ENCODE measurements around the gene MRPS15. TPM values are rescaled to one million over a fixed set of nuclear protein-coding genes. Genes with fewer than 3 reads are reported as not detected.

The MRPS15 gene
- total RNA-seq, 1 experiment from 2014 or later, result 98.7 TPM

GRCh38 chr1:36481091-36481490, 16.9 kb upstream of the MRPS15 start (continued):
- TF ChIP-seq CTCF (IDR thresholded peaks at IDR 0.05 in 2 of 3, conservative IDR thresholded peaks at IDR 0.05 in 1 of 3; ENCODE audit: borderline replicate concordance in 1 of 3, insufficient read depth in 1 of 3, low read depth in 2 of 3, low read length in 2 of 3) (no peak), SIN3A (IDR thresholded peaks at IDR 0.05; ENCODE audit: low read depth) (no peak), SP1 (IDR thresholded peaks at IDR 0.05; ENCODE audit: low read depth) (no peak), EZH2 (IDR thresholded peaks at IDR 0.05) (no peak), SRF (IDR thresholded peaks at IDR 0.05; ENCODE audit: low read depth) (no peak), ZFX (IDR thresholded peaks at IDR 0.05) (no peak)

- no peak overlapping the region for H3K4me2 ChIP-seq (ENCODE audit: low read length)
- H3K9ac ChIP-seq (ENCODE audit: low read length), result no peak overlapping the region
- ChIA-PET RAD21 (ENCODE audit: low non-redundant PET in 1 of 2, low total read pairs in 2 of 2, uncharacterized antibody in 2 of 2, unreplicated experiment in 2 of 2) (no interaction called here), CTCF (no interaction called here), POLR2A (no interaction called here)
- no peaks in the 10 kb centered on the region for H3K9me3 ChIP-seq (ENCODE audit: control insufficient read depth in 1 of 2, insufficient read depth in 1 of 2, low read depth in 1 of 2, low read length in 2 of 2)
- no peaks in the 10 kb centered on the region for H3K36me3 ChIP-seq (ENCODE audit: control insufficient read depth in 1 of 2, insufficient read depth in 2 of 2, low read length in 2 of 2)
- no peak overlapping the region for H3K27ac ChIP-seq (ENCODE audit: low read depth, low read length)
- no peaks in the 10 kb centered on the region for H3K9me2 ChIP-seq (ENCODE audit: insufficient read depth)
- no TSS peak for BruUV-seq (replicated peaks)
- ATAC-seq (no peak; the same call in 1 of the 2 replicates), DNase-seq (ENCODE audit: low read depth, low spot score) (no peak)
- no peak for TF ChIP-seq TCF7L2 (IDR thresholded peaks at IDR 0.05; ENCODE audit: borderline replicate concordance, extremely low read depth, insufficient read depth, insufficient read length)
- TF ChIP-seq POLR2AphosphoS5 (IDR thresholded peaks at IDR 0.05; ENCODE audit: low read depth, low read length), result no peak
- no peak for TF ChIP-seq SRF (IDR thresholded peaks at IDR 0.05; ENCODE audit: low read depth)
- TF ChIP-seq EZH2phosphoT487 (IDR thresholded peaks at IDR 0.05; ENCODE audit: borderline replicate concordance), result no peak
- no peak for TF ChIP-seq RAD21 (IDR thresholded peaks at IDR 0.05; ENCODE audit: low read depth)
- no peak for TF ChIP-seq REST (IDR thresholded peaks at IDR 0.05; ENCODE audit: low read depth)
- TF ChIP-seq EGR1 (IDR thresholded peaks at IDR 0.05; ENCODE audit: low read depth), result no peak
- no peak for TF ChIP-seq CTCF (IDR thresholded peaks at IDR 0.05 in 2 of 3, conservative IDR thresholded peaks at IDR 0.05 in 1 of 3; ENCODE audit: borderline replicate concordance in 1 of 3, insufficient read depth in 1 of 3, low read depth in 2 of 3, low read length in 2 of 3)
- no peak for TF ChIP-seq YY1 (IDR thresholded peaks at IDR 0.05; ENCODE audit: extremely low read depth, insufficient replicate concordance, low read depth, low read length)
- no peak for TF ChIP-seq MAX (IDR thresholded peaks at IDR 0.05)
- TF ChIP-seq ZFX (IDR thresholded peaks at IDR 0.05), result no peak
- TF ChIP-seq CBX3 (IDR thresholded peaks at IDR 0.05; ENCODE audit: low read depth), result no peak
- TF ChIP-seq FOSL1 (IDR thresholded peaks at IDR 0.05; ENCODE audit: low read depth), result no peak
- no peak for TF ChIP-seq POLR2A (IDR thresholded peaks at IDR 0.05; ENCODE audit: borderline replicate concordance, extremely low read depth, insufficient read depth, insufficient read length)
- TF ChIP-seq ZNF274 (IDR thresholded peaks at IDR 0.05; ENCODE audit: low read depth, low read length), result no peak
- H3K4me1 ChIP-seq (ENCODE audit: control insufficient read depth in 1 of 2, insufficient read depth in 2 of 2, low read length in 2 of 2), result no peaks in the 10 kb centered on the region
- H3K4me3 ChIP-seq (replicated peaks in 1 of 2; ENCODE audit: low read depth in 1 of 2, low read length in 2 of 2), result no peak overlapping the region
- intact Hi-C loops (cut with micrococcal nuclease), result no loop called here
- no peaks in the 10 kb centered on the region for H4K20me1 ChIP-seq (ENCODE audit: insufficient read depth)
- H3K79me2 ChIP-seq (ENCODE audit: insufficient read depth, low read length), result no peaks in the 10 kb centered on the region
- no peak overlapping the region for H2AFZ ChIP-seq (ENCODE audit: low read depth, low read length, poor library complexity, severe bottlenecking)
- H3K27me3 ChIP-seq (ENCODE audit: insufficient read depth, low read length), result peaks cover 13% of the 10 kb centered on the region
These were observed 16.0 kb upstream of the MRPS15 start for GRCh38 chr1:36480161-36480560.

Data from HCT116 (cell line).